Aorta (tissue), 5 donors: Measurements from ENCODE around the gene ZNF552. TPM values are rescaled to one million over a fixed set of nuclear protein-coding genes. Genes with fewer than 3 reads are reported as not detected.

ENCODE experiments used
- ATAC-seq: fragments of 200-7000 bp; cut with Tn5 transposase; one replicate; pipeline ENCODE4 v1.9.1; 2022; ENCODE audit warnings: moderate library complexity; ENCODE audit not compliant: low FRiP score
- DNase-seq, 2 donors: peaks; one replicate each; pipeline ENCODE4 v3.0.0-alpha.2; 2020
- H3K27ac ChIP-seq, 2 donors: one replicate each; pipeline ENCODE4 v1.5.1; 2013; ENCODE audit warnings: low read length in 2 of 2, mild to moderate bottlenecking in 2 of 2, moderate library complexity in 2 of 2, control low read depth in 1 of 2, inconsistent platforms in 1 of 2, low read depth in 1 of 2
- H3K27me3 ChIP-seq, 2 donors: one replicate each; pipeline ENCODE4 v1.6.1; 2013; ENCODE audit warnings: control low read depth in 1 of 2, low read length in 1 of 2, mild to moderate bottlenecking in 1 of 2, moderate library complexity in 1 of 2; ENCODE audit not compliant: insufficient read depth in 2 of 2, control insufficient read depth in 1 of 2
- H3K36me3 ChIP-seq, 2 donors: one replicate each; pipeline ENCODE4 v1.6.1; 2013; ENCODE audit warnings: control low read depth in 1 of 2, low read length in 1 of 2, mild to moderate bottlenecking in 1 of 2; ENCODE audit not compliant: insufficient read depth in 2 of 2, control insufficient read depth in 1 of 2
- H3K4me1 ChIP-seq, 2 donors: one replicate each; pipeline ENCODE4 v1.6.1; 2013; ENCODE audit warnings: low read length in 2 of 2, control low read depth in 1 of 2, mild to moderate bottlenecking in 1 of 2, moderate library complexity in 1 of 2; ENCODE audit not compliant: insufficient read depth in 2 of 2, control insufficient read depth in 1 of 2
- H3K4me3 ChIP-seq, 2 donors: one replicate each; pipeline ENCODE4 v1.5.1; 2013; ENCODE audit warnings: low read length in 2 of 2, control low read depth in 1 of 2, mild to moderate bottlenecking in 1 of 2
- H3K9me3 ChIP-seq: one replicate; pipeline ENCODE4 v1.6.1; 2013; ENCODE audit warnings: mild to moderate bottlenecking, low read length; ENCODE audit not compliant: control insufficient read depth
- WGBS, 2 donors: extraction: QIAGEN DNeasy Blood & Tissue Kit; methylation state at CpG; one replicate each; pipeline ENCODE4 v1.1.7; 2013; 5-methylcytosine and 5-hydroxymethylcytosine counted together
- intact Hi-C, 2 donors: fragments of 100-400 bp; cut with DNase I; formaldehyde crosslinking; loops; one replicate each; pipeline versions ENCODE4 v1.14.2 to v1.15.0; 2022
- polyA plus RNA-seq, 2 donors: library from polyadenylated mRNA; stranded (reverse); fragments of 200-250 nt; gene quantifications; one replicate each; pipeline ENCODE4 v1.2.3, GENCODE V29; 2013
- total RNA-seq, 2 donors: library from RNA; stranded (reverse); fragmentation: NEBNext Ultra II Directional; extraction: Animal tissue kit (Norgen Biotek cat#: 25700); gene quantifications; one replicate each; pipeline ENCODE4 v1.2.1, GENCODE V29; 2021
- donor health status: healthy with polysubstance abuse.
- donor health status: Bipolar disorder and iron deficiency.
- donor health status: DM: no; HTN: no; CAD: no.
- donor health status: DM: no; HTN: no; CAD: no.
- donor health status: DM: yes; HTN: yes; CAD: no.

The ZNF552 gene
- total and polyA plus RNA-seq, 4 donors: 4.5 to 8.5 (median 7.1) TPM

DNA sequence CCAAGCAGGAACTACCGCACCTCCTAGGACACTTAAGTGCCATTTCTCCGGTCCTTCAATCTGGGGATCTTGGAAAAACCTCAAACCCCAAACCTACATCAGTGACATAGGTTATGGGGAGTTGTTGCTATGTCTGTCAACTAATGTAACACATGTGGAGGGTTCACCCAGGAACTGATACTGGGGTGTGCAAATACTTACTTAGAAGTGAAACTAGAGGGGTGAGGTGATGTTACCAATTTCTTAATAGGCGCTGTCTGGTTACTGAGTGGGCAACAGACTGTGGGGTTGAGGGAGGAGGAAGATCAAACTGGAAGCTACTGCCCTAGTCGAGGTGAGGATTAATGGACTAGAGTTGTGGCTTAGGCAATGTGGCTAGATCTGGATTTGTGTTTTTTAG lies 43.3 kb downstream of the ZNF552 start:
- intact Hi-C loops: no loop called here

DNA sequence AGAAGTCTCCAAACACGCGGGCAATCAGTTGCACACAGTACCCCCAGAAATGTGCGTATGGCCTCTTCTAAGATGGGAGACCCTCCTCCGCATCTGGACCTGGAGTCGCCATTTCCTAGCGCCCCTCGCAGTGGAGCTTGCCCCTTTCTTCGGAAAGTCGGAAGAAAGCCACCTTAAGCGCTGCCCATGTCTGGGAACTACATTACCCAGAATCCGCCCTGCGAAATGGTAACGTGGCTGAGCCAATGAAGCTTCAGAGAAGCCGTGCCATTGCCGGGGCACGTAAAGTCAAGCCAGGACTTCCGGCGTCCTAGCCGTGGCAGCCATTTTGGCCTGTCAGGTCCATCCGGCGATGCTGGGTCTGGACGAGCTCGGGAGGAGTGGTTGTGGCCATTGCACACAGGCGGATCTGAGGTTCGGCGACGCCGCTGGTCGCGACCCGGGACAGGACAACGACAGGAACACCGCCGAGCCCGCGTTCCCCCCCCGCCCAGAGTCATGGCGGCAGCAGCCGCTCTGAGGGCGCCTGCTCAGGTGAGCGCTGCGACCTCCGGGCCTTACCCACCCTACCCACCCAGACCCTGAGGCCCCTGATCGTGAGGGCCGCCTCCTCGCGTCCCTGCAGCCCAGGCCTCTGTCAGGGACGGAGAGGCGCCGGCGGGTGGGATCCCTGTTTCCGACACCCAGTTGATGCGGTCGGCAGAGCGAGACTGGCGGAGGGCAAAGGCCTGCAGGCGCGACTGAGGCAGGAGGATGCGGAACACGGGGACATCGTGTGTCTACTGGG lies 45.2 kb downstream of the ZNF552 start, which contains the start of gene ZNF586:
ZNF586 (plus strand) TSS at position 332 of the 787 bp plus-strand sequence; CDS start at position 499, 167 bp downstream.
- H3K27ac ChIP-seq: no peak within 1 kb of the TSS
- peaks cover 19% of the 10 kb centered on the region for H3K9me3 ChIP-seq
- H3K4me3 ChIP-seq: peak within 1 kb of the TSS; percentile 22 to 84
- intact Hi-C loops: no loop called here
- DNase-seq (peak; percentile 93), ATAC-seq (peak; percentile 95)
- WGBS, 2 donors: 3% methylated on average over 61 of the region's 61 CpGs
- no peaks in the 10 kb centered on the region for H3K4me1 ChIP-seq
- no peaks in the 10 kb centered on the region for H3K27me3 ChIP-seq
- H3K36me3 ChIP-seq: peaks cover 0 to 5% of the 10 kb centered on the region in 2 donors

More for the DNA sequence above, 43.3 kb downstream of the ZNF552 start:
- WGBS, 2 donors: 90 to 93% methylated on average over 4 of the region's 4 CpGs
- no peaks in the 10 kb centered on the region for H3K27me3 ChIP-seq
- DNase-seq (no peak), ATAC-seq (no peak)
- H3K4me3 ChIP-seq: no peak overlapping the region
- H3K4me1 ChIP-seq: no peaks in the 10 kb centered on the region
- H3K27ac ChIP-seq: no peak overlapping the region
- H3K9me3 ChIP-seq: peaks cover 27% of the 10 kb centered on the region
- H3K36me3 ChIP-seq: peaks cover 0 to 7% of the 10 kb centered on the region in 2 donors

DNA sequence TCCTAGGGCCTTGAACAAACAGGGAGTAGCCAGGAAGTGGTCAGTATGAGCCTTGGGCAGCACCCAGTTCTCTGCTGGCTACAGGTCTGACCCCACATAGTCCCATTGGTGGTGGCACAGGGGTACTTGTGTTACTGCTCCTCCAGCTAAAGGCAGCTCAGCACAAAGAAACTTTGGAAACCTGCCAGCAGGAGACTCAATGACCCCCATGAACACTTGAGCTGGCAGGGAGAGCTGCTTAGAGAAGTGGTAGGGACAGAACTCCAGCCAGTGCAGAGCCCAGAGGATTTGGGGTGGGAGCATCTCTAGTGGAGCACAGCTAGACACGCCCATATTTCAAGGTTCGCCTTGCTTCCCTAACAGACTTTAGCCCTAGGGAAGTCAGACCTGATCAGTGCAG lies 55.6 kb downstream of the ZNF552 start:
- ATAC-seq: no peak
- Histone ChIP-seq H3K36me3 (peaks cover 24 to 37% of the 10 kb centered on the region in 2 donors), H3K27ac (no peak overlapping the region), H3K27me3 (no peaks in the 10 kb centered on the region), H3K4me1 (no peaks in the 10 kb centered on the region), H3K9me3 (peaks cover 38% of the 10 kb centered on the region), H3K4me3 (no peak overlapping the region)
- intact Hi-C loops: no loop called here
- WGBS, 2 donors: 99 to 100% methylated on average over 2 of the region's 2 CpGs
- no peak for DNase-seq

DNA sequence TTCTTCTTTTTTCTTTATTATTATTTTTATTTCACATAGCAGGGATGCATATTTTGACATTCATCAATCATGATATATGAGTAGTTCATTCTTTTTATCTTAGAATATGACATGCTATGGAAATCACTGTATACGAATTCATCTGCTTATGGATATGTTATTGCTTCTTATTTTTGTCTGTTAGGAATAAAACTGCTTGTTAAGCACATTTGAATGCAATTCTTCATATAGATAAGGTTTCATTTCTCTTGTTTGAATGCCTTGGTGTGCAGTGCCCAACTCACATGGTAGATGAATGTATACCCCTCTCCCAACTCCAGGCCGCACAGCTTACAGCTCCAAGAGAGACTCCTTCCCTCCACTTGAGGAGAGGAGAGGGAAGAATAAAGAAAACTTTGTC lies 56.8 kb downstream of the ZNF552 start:
- Histone ChIP-seq H3K27ac (no peak overlapping the region), H3K4me1 (no peaks in the 10 kb centered on the region), H3K4me3 (no peak overlapping the region), H3K36me3 (peaks cover 35 to 46% of the 10 kb centered on the region in 2 donors), H3K27me3 (no peaks in the 10 kb centered on the region), H3K9me3 (peaks cover 46% of the 10 kb centered on the region)
- 86 to 90% methylated on average over 2 of the region's 2 CpGs for WGBS, 2 donors
- intact Hi-C loops: no loop called here
- ATAC-seq (no peak), DNase-seq (no peak)

Other genes with a start within 250 kb of the ZNF552 start
- 1 to 10 TPM; 4.0 to 6.1 TPM for gene ZNF416, start 236.0 kb downstream of the ZNF552 start, total RNA-seq
- 1 to 10 TPM; 1.5 to 2.5 TPM for gene ZNF416, start 236.0 kb downstream of the ZNF552 start, polyA plus RNA-seq
- gene ZIK1, start 230.8 kb downstream of the ZNF552 start, total RNA-seq: 1 to 10 TPM; 3.5 to 6.3 TPM
- gene ZIK1, start 230.8 kb downstream of the ZNF552 start, polyA plus RNA-seq: 1 to 10 TPM in 1 of 2 donors, not detected in 1; 2.4 TPM
- 1 to 10 TPM; 2.3 to 2.5 TPM for gene ZNF530, start 215.0 kb downstream of the ZNF552 start, total RNA-seq
- gene ZNF530, start 215.0 kb downstream of the ZNF552 start, polyA plus RNA-seq: 1 to 10 TPM in 1 of 2 donors, not detected in 1; 1.6 TPM
- gene ZNF134, start 200.7 kb downstream of the ZNF552 start, total RNA-seq: 10 to 100 TPM; 13.1 to 16.6 TPM
- 1 to 10 TPM; 2.4 to 8.1 TPM for gene ZNF134, start 200.7 kb downstream of the ZNF552 start, polyA plus RNA-seq
- gene ZNF211, start 181.7 kb downstream of the ZNF552 start, total RNA-seq: 10 to 100 TPM in 1 of 2 donors, 1 to 10 TPM in 1; 8.9 to 14.8 TPM
- gene ZNF211, start 181.7 kb downstream of the ZNF552 start, polyA plus RNA-seq: 10 to 100 TPM in 1 of 2 donors, 1 to 10 TPM in 1; 1.3 to 10.2 TPM
- not detected for gene ZSCAN4, start 146.0 kb downstream of the ZNF552 start, total RNA-seq
- gene ZSCAN4, start 146.0 kb downstream of the ZNF552 start, polyA plus RNA-seq: under 1 TPM in 1 of 2 donors, not detected in 1; 0.50 TPM
- 1 to 10 TPM; 6.4 to 8.5 TPM for gene ZNF551, start 132.9 kb downstream of the ZNF552 start, total RNA-seq
- 1 to 10 TPM; 1.2 to 2.0 TPM for gene ZNF551, start 132.9 kb downstream of the ZNF552 start, polyA plus RNA-seq
- gene ZNF154, start 105.7 kb downstream of the ZNF552 start, total RNA-seq: 1 to 10 TPM; 2.3 to 6.4 TPM
- gene ZNF154, start 105.7 kb downstream of the ZNF552 start, polyA plus RNA-seq: 1 to 10 TPM in 1 of 2 donors, under 1 TPM in 1; 0.88 to 5.2 TPM
- 1 to 10 TPM; 2.9 to 5.4 TPM for gene ZNF671, start 87.3 kb downstream of the ZNF552 start, total RNA-seq
- 1 to 10 TPM; 1.1 to 5.2 TPM for gene ZNF671, start 87.3 kb downstream of the ZNF552 start, polyA plus RNA-seq
- gene ZNF776, start 68.1 kb downstream of the ZNF552 start, total RNA-seq: 10 to 100 TPM in 1 of 2 donors, 1 to 10 TPM in 1; 7.8 to 13.6 TPM
- gene ZNF776, start 68.1 kb downstream of the ZNF552 start, polyA plus RNA-seq: 1 to 10 TPM; 4.8 to 5.4 TPM
- 10 to 100 TPM in 1 of 2 donors, 1 to 10 TPM in 1; 9.8 to 17.9 TPM for gene ZNF586, start 45.2 kb downstream of the ZNF552 start, total RNA-seq
- gene ZNF586, start 45.2 kb downstream of the ZNF552 start, polyA plus RNA-seq: 1 to 10 TPM; 3.7 to 6.6 TPM
- gene ZNF587B, start 15.4 kb upstream of the ZNF552 start, total RNA-seq: 10 to 100 TPM; 14.1 to 15.8 TPM
- 1 to 10 TPM; 1.5 to 4.6 TPM for gene ZNF587B, start 15.4 kb upstream of the ZNF552 start, polyA plus RNA-seq
- 10 to 100 TPM; 24.9 to 40.8 TPM for gene ZNF587, start 34.9 kb upstream of the ZNF552 start, total RNA-seq
- 1 to 10 TPM; 3.4 to 9.6 TPM for gene ZNF587, start 34.9 kb upstream of the ZNF552 start, polyA plus RNA-seq
- 10 to 100 TPM; 11.1 to 15.1 TPM for gene ZNF814, start 74.1 kb upstream of the ZNF552 start, total RNA-seq
- gene ZNF814, start 74.1 kb upstream of the ZNF552 start, polyA plus RNA-seq: 1 to 10 TPM; 1.1 to 6.1 TPM
- gene ZNF417, start 101.7 kb upstream of the ZNF552 start, total RNA-seq: 10 to 100 TPM; 15.7 to 23.5 TPM
- gene ZNF417, start 101.7 kb upstream of the ZNF552 start, polyA plus RNA-seq: 1 to 10 TPM; 2.0 to 4.2 TPM
- 10 to 100 TPM in 1 of 2 donors, 1 to 10 TPM in 1; 5.2 to 10.1 TPM for gene ZNF418, start 120.5 kb upstream of the ZNF552 start, total RNA-seq
- gene ZNF418, start 120.5 kb upstream of the ZNF552 start, polyA plus RNA-seq: 1 to 10 TPM; 1.6 to 4.9 TPM
- 1 to 10 TPM; 5.7 to 6.7 TPM for gene ZNF256, start 132.8 kb upstream of the ZNF552 start, total RNA-seq
- gene ZNF256, start 132.8 kb upstream of the ZNF552 start, polyA plus RNA-seq: 1 to 10 TPM in 1 of 2 donors, under 1 TPM in 1; 0.75 to 3.7 TPM
- gene C19orf18, start 159.6 kb upstream of the ZNF552 start, total RNA-seq: 1 to 10 TPM; 1.0 to 2.0 TPM
- 1 to 10 TPM in 1 of 2 donors, not detected in 1; 2.9 TPM for gene C19orf18, start 159.6 kb upstream of the ZNF552 start, polyA plus RNA-seq
- gene ZNF606, start 187.9 kb upstream of the ZNF552 start, total RNA-seq: 10 to 100 TPM in 1 of 2 donors, 1 to 10 TPM in 1; 9.9 to 21.0 TPM
- gene ZNF606, start 187.9 kb upstream of the ZNF552 start, polyA plus RNA-seq: 10 to 100 TPM in 1 of 2 donors, 1 to 10 TPM in 1; 4.8 to 12.0 TPM
- not detected for gene ZSCAN1, start 219.1 kb upstream of the ZNF552 start, total RNA-seq
- under 1 TPM in 1 of 2 donors, not detected in 1; 0.23 TPM for gene ZSCAN1, start 219.1 kb upstream of the ZNF552 start, polyA plus RNA-seq
- gene ZNF135, start 244.4 kb upstream of the ZNF552 start, total RNA-seq: 1 to 10 TPM; 3.4 to 6.6 TPM
- gene ZNF135, start 244.4 kb upstream of the ZNF552 start, polyA plus RNA-seq: 10 to 100 TPM in 1 of 2 donors, 1 to 10 TPM in 1; 2.1 to 12.8 TPM